Common myeloid progenitor, CD34-positive (primary cell): Measurements from ENCODE around the gene PLEKHM2.

ENCODE experiments used
- CTCF ChIA-PET: fragments of 350-600 bp; sonication (Branson Sonifier 250); formaldehyde crosslinking; loops from one replicate; lab custom pipeline; 2021; ENCODE audit warnings: antibody characterized with exemption; lab: Charles Lee
- POLR2A ChIA-PET: fragments of 350-600 bp; sonication (Branson Sonifier 250); formaldehyde crosslinking; loops from one replicate; lab custom pipeline; 2021; ENCODE audit warnings: antibody characterized with exemption; lab: Charles Lee
- DNase-seq, 3 donors: peaks; one replicate each; pipeline versions ENCODE4 v3.0.0 to v3.0.0-alpha.2; 2013
- H3K27ac ChIP-seq, 2 experiments: 1 replicate in 1 of 2; 2 replicates in 1 of 2; pipeline ENCODE4 v1.7.0; 2013; ENCODE audit warnings: inconsistent platforms in 2 of 2, low read length in 2 of 2, mild to moderate bottlenecking in 2 of 2, low read depth in 1 of 2, moderate library complexity in 1 of 2; ENCODE audit not compliant: severe bottlenecking in 2 of 2, insufficient read depth in 1 of 2, poor library complexity in 1 of 2
- H3K27me3 ChIP-seq, 5 experiments: replicated peaks in 2 of 5; 1 replicate in 3 of 5; 2 replicates in 2 of 5; pipeline versions ENCODE4 v1.6.1 to v1.7.0; 2013; ENCODE audit warnings: low read length in 4 of 5, mild to moderate bottlenecking in 2 of 5, moderate library complexity in 2 of 5, inconsistent platforms in 1 of 5; ENCODE audit not compliant: insufficient read depth in 5 of 5, control insufficient read depth in 4 of 5
- H3K36me3 ChIP-seq, 4 experiments: 1 replicate in 2 of 4; 2 replicates in 2 of 4; pipeline versions ENCODE4 v1.6.1 to v1.7.0; 2013; ENCODE audit warnings: low read length in 3 of 4, control low read depth in 1 of 4, mild to moderate bottlenecking in 1 of 4; ENCODE audit not compliant: control insufficient read depth in 4 of 4, insufficient read depth in 4 of 4
- H3K4me1 ChIP-seq, 4 experiments: 1 replicate in 3 of 4; 2 replicates in 1 of 4; pipeline versions ENCODE4 v1.6.1 to v1.7.1; 2013; ENCODE audit warnings: low read length in 3 of 4, mild to moderate bottlenecking in 3 of 4, control low read depth in 1 of 4, inconsistent platforms in 1 of 4, moderate library complexity in 1 of 4; ENCODE audit not compliant: control insufficient read depth in 4 of 4, insufficient read depth in 4 of 4; ENCODE audit errors: control extremely low read depth in 1 of 4
- H3K4me3 ChIP-seq, 7 experiments: 1 replicate in 4 of 7; 2 replicates in 3 of 7; pipeline versions ENCODE4 v1.5.1 to v1.7.0; 2013; ENCODE audit warnings: mild to moderate bottlenecking in 7 of 7, low read length in 6 of 7, moderate library complexity in 6 of 7, inconsistent platforms in 2 of 7, low read depth in 2 of 7, control low read depth in 1 of 7; ENCODE audit not compliant: insufficient read depth in 4 of 7, control insufficient read depth in 1 of 7; ENCODE audit errors: extremely low read depth in 1 of 7
- H3K9me3 ChIP-seq, 5 experiments: 1 replicate in 4 of 5; 2 replicates in 1 of 5; pipeline versions ENCODE4 v1.6.1 to v1.7.1; 2013; ENCODE audit warnings: low read length in 4 of 5, mild to moderate bottlenecking in 2 of 5, inconsistent platforms in 1 of 5, low read depth in 1 of 5, moderate library complexity in 1 of 5; ENCODE audit not compliant: control insufficient read depth in 4 of 5, insufficient read depth in 2 of 5; ENCODE audit errors: control extremely low read depth in 1 of 5
- WGBS: methylation state at CpG from one replicate; pipeline ENCODE4 v1.1.5; 2013; ENCODE audit not compliant: insufficient coverage; 5-methylcytosine and 5-hydroxymethylcytosine counted together

PLEKHM2 gene

DNA sequence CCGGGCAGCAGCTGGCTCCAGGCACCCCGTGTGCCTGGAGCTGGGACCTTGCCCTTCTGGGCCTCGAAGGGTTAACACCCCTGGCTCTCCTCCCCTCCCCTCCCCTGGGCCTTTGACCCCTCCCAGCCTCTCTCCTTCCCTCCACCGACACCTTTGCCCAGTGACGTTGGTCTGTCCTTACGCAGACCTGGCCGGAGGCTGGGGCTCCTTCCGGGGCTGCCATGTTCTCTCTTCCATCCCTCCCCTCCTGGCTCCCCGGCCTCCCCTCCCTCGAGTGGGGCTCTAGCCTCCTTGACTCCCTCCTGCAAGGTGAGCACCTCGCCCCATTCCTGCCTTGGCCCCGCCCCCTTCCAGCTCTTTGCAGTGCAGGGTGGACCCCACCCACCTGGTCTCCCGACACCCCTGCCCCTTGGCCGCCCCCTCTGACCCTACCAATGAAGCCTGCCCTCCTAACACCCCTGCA is 58.2 kb downstream of the PLEKHM2 start, which contains the start of gene TMEM82:
TSS of gene TMEM82 (plus strand) at position 161 of the 463 bp plus-strand sequence. CDS start at position 222, 61 bp downstream.
- Histone ChIP-seq H3K27ac (no peak within 1 kb of the TSS), H3K27me3 (no peaks in the 10 kb centered on the region), H3K4me3 (no peak within 1 kb of the TSS), H3K36me3 (no peaks in the 10 kb centered on the region), H3K9me3 (no peaks in the 10 kb centered on the region), H3K4me1 (peaks cover 0 to 3% (median 0%) of the 10 kb centered on the region in 4 experiments)
- POLR2A ChIA-PET: no interaction called here
- 67% methylated on average over 12 of the region's 14 CpGs for WGBS
- CTCF ChIA-PET: interaction anchor here (2.0 to 6.9 kb wide), 2 partner anchors 139 to 148 kb away, joined by 8 to 69 read pairs; no protein-coding TSS in a partner anchor
- no peak for DNase-seq

DNA sequence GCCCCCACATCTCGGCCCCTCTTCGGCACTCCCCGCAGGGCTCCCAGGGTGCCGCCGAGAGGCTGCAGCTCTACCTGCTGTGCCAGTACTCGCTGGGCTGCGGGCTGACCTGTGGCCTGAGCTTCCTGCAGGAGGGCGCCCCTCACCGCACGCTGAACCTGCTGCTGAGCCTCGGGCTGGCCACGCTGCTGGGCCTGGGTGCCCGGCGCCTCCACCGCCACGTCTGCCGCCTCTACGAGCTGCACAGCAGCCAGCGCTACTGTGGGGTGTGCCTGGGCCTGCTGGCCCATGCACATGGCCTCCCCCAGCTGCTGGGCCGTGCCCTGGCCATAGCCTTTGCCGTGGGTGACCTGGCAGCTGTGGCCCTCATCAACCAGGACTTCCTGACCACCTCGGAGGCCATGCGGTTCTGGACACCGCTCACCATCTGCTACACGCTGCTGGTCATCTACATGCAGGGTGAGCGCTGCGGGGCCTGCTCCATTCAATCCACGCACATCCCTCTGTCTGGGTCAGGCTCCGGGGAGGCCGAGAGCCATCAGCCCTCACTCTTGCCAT is 60.1 kb downstream of the PLEKHM2 start:
- no peaks in the 10 kb centered on the region for H3K36me3 ChIP-seq
- peaks cover 0 to 3% (median 0%) of the 10 kb centered on the region in 4 experiments for H3K4me1 ChIP-seq
- ChIA-PET POLR2A (no interaction called here), CTCF (no interaction called here)
- H3K27ac ChIP-seq: no peak overlapping the region
- DNase-seq: no peak
- H3K9me3 ChIP-seq: no peaks in the 10 kb centered on the region
- no peak overlapping the region for H3K4me3 ChIP-seq
- 95% methylated on average over 25 of the region's 30 CpGs for WGBS
- H3K27me3 ChIP-seq: no peaks in the 10 kb centered on the region

DNA sequence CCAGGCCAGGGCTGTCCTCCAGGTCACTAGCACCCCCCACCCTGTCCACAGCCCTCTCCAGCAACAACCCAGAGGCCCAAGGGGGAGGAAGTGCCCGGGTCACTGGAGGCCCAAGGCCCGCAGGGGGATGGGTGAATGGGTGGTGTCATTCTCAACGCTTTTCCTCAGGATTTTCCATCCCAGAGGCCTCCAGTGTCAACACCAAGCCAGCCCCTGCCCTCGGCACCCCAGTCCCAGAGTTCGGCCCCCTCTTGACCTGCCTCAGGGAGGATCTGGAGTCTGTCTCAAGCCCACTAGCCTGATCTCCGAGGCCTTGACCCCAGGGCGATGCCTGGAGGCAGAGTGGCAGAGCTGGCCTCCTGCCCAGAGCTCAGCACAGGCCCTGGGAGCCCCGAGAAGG is 63.3 kb downstream of the PLEKHM2 start:
- DNase-seq: no peak
- Histone ChIP-seq H3K27me3 (no peaks in the 10 kb centered on the region), H3K9me3 (no peaks in the 10 kb centered on the region), H3K27ac (no peak overlapping the region), H3K4me1 (peaks cover 0 to 2% (median 0%) of the 10 kb centered on the region in 4 experiments), H3K36me3 (no peaks in the 10 kb centered on the region), H3K4me3 (no peak overlapping the region)
- ChIA-PET POLR2A (no interaction called here), CTCF (interaction anchor here (1.2 kb wide), 1 partner anchor 9 kb away, joined by 3 read pairs; no protein-coding TSS in a partner anchor)
- 93% methylated on average over 6 of the region's 8 CpGs for WGBS

DNA sequence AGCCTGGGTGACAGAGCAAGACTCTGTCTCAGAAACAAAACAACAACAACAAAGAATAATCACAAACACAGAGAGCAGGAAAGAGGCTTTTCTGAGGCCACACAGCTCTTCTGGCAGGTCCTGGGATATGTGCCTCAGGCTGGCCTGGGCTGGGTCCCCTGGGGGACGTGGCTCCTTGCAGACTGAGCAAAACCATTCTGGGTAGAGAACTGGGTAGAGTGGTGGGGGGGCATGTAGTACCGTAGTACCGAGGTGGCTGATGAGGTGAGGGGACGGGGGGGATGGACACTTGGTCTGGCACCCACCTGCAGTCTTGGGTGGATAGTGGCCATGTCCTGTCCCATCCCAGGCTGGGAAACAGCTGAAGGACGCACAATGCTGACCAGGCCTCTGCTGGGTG is 64.1 kb downstream of the PLEKHM2 start:
- Histone ChIP-seq H3K36me3 (no peaks in the 10 kb centered on the region), H3K4me1 (peaks cover 0 to 2% (median 0%) of the 10 kb centered on the region in 4 experiments), H3K27me3 (no peaks in the 10 kb centered on the region), H3K27ac (no peak overlapping the region), H3K4me3 (no peak overlapping the region), H3K9me3 (no peaks in the 10 kb centered on the region)
- ChIA-PET POLR2A (no interaction called here), CTCF (no interaction called here)
- WGBS: 95% methylated on average over 4 of the region's 5 CpGs
- no peak for DNase-seq

DNA sequence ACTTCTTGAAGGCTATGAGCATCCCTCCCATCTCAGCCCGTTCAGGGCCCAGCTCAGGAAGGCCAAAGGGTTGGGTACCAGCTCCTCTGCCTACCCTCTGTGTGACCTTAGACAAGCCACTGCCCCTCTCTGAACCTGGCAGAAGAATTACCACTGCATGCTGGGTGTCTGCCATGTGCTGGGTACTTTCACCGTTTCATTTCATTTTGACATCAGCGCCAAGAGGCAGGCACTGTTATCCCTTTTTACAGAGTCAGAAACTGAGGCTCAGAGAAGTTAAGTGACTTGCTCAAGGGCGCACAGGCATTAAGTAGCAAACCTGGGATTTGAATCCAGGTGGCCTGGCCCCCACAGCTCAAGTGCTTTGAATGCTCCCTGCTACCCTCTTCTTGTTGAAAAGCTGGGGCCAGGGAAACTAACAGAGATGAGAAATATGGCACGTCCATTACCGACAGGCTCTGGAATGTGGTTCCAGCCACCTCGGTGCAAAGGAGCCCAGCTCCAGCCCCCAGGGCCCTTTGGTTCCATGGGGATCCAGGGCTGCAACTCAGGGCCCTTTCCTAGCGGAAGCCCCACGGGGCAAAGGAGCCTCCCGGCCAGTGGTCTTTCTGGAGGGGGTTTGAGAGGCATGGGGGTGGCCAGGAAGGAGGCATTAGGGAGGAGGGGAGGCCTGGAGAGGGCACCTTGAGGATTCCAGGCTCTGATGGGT is 64.7 kb downstream of the PLEKHM2 start:
- H3K27ac ChIP-seq: no peak overlapping the region
- CTCF ChIA-PET: interaction anchor here (1.7 kb wide), 1 partner anchor 8 kb away, joined by 7 read pairs; no protein-coding TSS in a partner anchor
- H3K4me3 ChIP-seq: no peak overlapping the region
- no peak for DNase-seq
- no peaks in the 10 kb centered on the region for H3K9me3 ChIP-seq
- 95% methylated on average over 10 of the region's 10 CpGs for WGBS
- no peaks in the 10 kb centered on the region for H3K27me3 ChIP-seq
- H3K4me1 ChIP-seq: peaks cover 0 to 2% (median 0%) of the 10 kb centered on the region in 4 experiments
- POLR2A ChIA-PET: no interaction called here
- H3K36me3 ChIP-seq: no peaks in the 10 kb centered on the region

DNA sequence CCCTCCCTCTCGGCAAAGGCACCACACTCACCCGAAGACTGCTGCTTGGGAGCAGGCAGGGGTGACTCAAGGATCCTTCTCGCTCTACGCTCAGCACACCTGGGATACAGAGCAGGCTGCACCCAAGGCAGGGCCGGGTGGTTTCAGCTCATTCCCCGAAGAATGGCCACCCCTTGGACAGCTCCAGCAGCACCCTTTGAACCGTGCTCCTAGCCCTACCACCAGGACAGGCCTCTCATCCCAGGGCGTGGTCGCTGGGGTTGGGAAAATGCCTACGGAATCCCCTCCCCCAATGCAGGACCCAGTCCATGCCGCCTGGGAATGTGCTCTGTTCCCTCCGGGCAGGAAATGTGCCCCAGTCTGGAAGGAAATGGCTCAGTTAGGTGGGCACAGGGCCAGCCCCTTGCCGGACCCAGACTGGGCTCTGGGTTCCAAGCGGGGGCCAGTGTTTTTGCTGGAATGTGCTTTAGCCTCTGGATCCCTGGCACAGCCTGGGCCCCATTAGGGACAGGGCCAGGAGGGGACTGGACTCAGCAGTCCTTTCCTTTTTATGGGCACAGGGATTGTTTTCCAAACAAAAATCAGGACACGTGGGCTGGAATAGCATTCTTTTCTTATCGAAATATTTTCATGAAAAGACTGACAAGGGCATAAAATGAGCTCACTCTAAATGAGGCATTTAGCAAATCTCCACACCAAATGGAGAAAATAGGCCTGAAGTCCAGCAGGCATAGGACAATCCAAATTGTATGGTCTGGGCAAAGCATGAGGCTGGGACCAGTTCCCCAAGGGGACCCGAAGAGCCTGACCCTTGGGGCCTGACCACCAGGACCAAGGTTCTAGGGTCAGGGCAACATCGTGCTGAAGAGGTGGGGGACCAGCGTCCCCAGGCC is 65.5 kb downstream of the PLEKHM2 start:
- no peaks in the 10 kb centered on the region for H3K9me3 ChIP-seq
- ChIA-PET CTCF (interaction anchor here (1.7 kb wide), 1 partner anchor 9 kb away, joined by 7 read pairs; no protein-coding TSS in a partner anchor), POLR2A (no interaction called here)
- H3K27me3 ChIP-seq: no peaks in the 10 kb centered on the region
- no peak overlapping the region for H3K27ac ChIP-seq
- H3K36me3 ChIP-seq: no peaks in the 10 kb centered on the region
- WGBS: 82% methylated on average over 16 of the region's 19 CpGs
- peaks cover 0 to 2% (median 0%) of the 10 kb centered on the region in 4 experiments for H3K4me1 ChIP-seq
- no peak overlapping the region for H3K4me3 ChIP-seq
- DNase-seq: no peak
